Stimulated activated CD8-positive, alpha-beta memory T cell treated with anti-CD3 and anti-CD28 coated beads, Interleukin-15, amount 100 ng/mL, for 1 hour (primary cell): ENCODE measurements around the gene FAM151A.
"Not testable (repeated sequence)": the region's sequence is repeated elsewhere in the genome, so short reads cannot be mapped to it uniquely, and the experiment has no call there.

Source experiments
- DNase-seq: peaks from one replicate; pipeline ENCODE4 v3.0.0-alpha.2; 2020; ENCODE audit warnings: low read depth

Gene FAM151A

GRCh38 chr1:54636461-54637446, 13.4 kb upstream of the FAM151A start:
- not testable (repeated sequence) for DNase-seq

- DNase-seq, result not testable (repeated sequence)
These were observed 12.5 kb upstream of the FAM151A start for GRCh38 chr1:54635804-54636203.

DNA sequence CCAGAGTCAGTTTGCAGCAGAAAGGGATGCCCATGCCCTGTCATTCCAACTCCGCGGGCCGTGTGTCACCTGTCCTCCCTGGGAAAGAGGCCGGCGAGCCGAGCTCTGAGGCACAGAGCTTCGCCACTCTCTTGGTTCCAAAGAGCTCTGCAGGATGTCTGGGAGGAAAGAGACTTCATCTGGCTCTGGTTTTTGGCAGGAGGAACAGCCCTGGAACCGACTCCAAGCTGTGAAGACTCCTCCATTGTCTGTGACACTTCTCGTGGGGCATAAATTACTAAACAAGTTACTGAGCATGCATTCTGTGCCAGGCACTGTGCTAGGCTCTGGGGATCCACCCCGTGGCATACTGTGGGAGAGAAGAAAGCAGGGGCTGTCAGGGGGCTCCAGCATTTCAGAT, 3.9 kb upstream of the FAM151A start:
- no peak for DNase-seq

GRCh38 chr1:54624466-54625464, 1.4 kb upstream of the FAM151A start:
- DNase-seq, result no peak

DNA sequence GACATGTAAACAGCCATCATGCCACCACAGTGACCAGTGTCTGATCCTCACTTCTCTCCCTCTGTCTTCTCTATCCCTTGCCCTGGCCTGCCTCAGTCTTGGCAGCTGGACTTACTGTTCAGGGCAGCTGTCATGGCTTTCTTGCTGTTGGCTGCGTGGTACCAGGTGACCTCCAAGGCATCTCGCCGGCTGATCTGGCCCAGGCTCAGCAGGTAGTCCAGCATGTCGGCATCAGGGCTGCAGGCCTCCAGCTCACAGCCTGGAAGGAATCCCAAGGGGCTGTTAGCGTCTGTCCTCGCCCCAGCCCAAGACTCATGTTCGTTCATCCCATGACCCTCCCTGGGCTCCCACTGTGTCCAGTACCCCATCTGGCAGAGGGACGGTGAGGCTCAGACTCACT, 3.6 kb downstream of the FAM151A start:
- DNase-seq, result no peak

- DNase-seq, result no peak
These were observed 7.6 kb downstream of the FAM151A start for GRCh38 chr1:54615531-54616279.

DNA sequence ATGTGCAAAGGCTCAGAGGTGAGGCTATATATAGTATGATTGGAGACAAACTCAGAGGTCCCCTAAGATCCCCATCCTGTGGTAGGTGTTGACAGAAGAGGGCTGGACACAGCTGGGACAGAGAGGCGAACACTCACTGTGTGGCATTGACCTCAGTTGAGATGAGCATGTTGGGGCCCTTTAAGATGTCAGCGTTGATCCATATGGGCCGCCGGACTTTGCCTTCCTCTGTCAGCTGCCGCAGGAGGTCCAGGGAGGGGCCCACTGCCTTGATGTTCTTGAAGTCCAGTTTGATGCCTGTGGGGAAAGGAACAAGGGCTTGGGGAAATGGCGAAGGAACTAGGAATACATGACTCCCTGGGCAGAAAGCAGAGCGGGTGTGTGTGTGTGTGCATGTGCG, 8.8 kb downstream of the FAM151A start:
- no peak for DNase-seq

DNA sequence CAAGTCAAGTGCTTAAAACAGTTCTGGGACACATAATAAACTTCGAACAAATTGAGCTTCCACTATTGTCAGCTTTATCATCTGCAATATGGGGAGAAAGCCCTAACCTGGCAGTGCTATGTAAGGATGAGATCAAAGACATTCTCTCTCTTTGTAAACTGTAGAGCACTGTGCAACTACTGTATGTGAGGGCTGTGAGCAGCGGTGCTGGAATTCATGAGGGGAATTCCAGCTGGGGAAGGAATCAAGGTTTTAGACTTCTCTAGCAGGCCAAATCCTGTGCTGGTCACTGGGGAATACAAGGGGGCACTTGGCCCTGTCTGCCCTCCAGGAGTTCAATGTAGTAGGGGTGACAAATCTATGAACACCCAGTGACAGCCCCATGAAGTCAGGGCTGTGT, 9.3 kb downstream of the FAM151A start:
- no peak for DNase-seq

DNA sequence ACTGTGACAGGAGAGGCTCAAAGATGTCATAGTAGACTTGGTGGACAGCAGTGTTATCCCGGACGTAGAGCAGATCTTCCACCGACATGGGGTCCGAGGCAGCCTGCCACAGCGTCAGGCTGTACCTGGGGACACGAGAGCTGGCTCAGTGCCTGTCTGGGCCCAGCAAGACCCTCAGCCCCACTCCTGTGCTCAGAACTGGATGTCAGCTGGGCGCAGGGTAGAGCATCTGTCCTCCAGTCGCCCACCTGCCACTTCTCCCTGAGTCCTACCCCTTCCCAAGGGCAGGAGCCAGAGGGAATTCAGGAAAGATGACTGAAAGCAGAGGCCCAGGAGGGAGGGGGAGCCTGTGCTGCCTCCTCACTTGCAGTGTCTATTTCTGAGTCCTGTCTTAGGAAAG, 11.7 kb downstream of the FAM151A start:
- DNase-seq, result no peak

- no peak for DNase-seq
These were observed 12.4 kb downstream of the FAM151A start for GRCh38 chr1:54610601-54611580.

DNA sequence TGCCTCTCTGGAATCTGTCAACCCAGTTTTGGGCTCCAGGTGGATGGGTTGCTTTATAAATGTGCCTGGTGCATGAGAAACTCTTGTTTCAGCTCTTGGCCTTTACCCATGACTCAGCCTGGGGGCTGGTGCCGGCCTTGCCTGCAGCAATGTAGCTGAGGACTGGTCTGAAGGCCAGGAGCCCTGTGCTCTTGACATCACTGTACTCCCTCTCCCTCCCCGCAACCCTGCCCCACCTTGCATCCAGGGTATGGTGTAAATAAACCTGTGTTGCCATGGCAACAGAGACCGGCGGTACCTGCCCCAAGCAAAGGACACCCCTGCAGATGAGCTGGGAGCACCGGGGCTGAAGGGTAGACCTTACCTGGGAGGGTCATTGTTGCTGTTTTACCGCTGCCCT, 13.3 kb downstream of the FAM151A start:
- DNase-seq, result no peak

GRCh38 chr1:54609301-54609921, 13.9 kb downstream of the FAM151A start:
- no peak for DNase-seq

- no peak for DNase-seq
These were observed 14.6 kb downstream of the FAM151A start for GRCh38 chr1:54608566-54609230.

DNA sequence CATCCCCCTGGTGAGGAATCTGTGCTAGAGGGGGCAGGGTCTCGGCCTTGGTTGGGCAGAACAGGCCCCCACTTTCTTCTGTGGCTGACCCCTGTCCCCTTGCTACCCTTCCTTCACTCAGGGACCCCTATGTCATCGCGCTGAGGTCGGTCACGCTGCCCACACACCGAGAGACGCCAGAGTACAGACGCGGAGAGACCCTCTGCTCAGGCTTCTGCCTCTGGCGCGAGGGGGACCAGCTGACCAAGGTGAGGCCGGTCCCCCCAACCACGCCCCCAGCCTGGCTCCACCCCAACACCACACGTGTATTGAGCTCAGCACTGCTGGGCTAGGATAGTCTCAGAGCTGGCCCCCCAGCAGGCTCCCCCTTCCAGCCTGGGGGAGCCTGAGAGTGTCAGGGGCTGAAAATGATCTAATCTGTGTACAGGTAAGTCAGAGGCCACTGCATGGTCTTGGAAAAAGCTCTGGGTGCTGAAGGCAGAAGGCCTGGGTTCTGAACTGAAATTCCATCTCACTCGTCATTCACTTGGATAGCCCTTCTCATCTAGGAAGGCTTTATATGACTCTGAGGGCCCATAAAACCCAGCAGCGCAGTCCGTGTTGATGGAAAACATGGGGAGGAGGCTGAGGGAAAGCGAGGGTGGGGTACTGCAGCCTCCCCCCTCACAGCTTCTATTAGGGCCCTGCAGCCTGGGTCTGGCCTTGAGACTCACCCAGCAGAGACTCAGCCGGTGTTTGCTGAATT, 15.3 kb downstream of the FAM151A start:
- DNase-seq, result no peak

- DNase-seq, result no peak
These were observed 16.4 kb downstream of the FAM151A start for GRCh38 chr1:54606990-54607325.

DNA sequence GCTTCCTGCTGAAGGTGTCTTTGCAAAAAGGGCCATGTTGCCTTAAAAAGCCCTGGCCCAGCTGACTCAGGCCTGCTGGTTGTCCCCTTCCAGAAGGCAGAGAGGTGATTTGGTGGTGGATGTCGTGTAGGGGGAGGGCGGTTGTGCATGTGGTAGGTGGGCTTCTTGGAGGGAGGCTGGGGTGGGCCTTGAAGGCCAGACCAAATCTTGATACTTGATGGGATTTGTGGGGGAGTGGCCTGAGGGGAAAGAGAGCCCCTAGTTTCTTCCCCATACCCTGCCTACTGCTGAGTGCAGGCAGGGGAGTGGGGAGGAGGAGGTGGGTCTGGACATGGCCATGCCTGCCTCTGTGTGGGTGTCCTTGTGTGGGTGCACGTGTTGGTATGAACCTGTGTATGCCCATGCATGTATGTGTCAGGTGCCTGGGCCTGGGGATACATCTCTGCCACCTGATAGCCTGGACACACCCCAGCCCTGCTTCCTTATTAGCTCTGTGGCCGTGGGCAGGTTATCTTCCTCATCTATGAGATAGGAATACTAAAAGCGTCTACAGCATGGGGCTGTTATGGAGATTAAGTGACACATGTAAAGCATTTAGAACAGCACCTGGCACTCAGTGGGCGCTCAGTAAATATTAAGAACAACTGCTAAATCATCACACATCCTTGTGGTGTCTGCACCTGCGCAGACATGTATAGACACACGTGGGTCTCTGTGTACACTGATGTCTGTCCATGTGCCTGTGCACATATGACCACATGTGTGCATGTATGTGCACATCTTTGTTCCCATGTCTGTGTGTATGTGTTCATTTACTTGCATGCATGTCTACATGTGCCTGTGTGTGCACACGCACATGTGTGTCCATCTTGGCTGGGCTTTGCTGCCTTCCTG, 17.0 kb downstream of the FAM151A start:
- no peak for DNase-seq

GRCh38 chr1:54604572-54605370, 18.6 kb downstream of the FAM151A start:
- DNase-seq, result no peak
